Measurements from ENCODE around the gene SORCS1.

SORCS1 gene

GRCh38 chr10:106795619-106796018, 368.9 kb downstream of the SORCS1 start:
- Histone ChIP-seq H3K36me3 (ENCODE audit: low read length) (no peaks in the 10 kb centered on the region), H3K4me2 (ENCODE audit: low read depth, low read length, poor library complexity, severe bottlenecking) (no peak overlapping the region), H3K9me2 (replicated peaks; ENCODE audit: insufficient read depth, low read length) (no peaks in the 10 kb centered on the region), H3K9ac (ENCODE audit: low read length) (no peak overlapping the region), H3K9me3 (ENCODE audit: insufficient read depth, low read length) (no peaks in the 10 kb centered on the region), H3K79me2 (ENCODE audit: insufficient read depth, low read length) (no peaks in the 10 kb centered on the region), H2AFZ (ENCODE audit: low read depth, low read length, severe bottlenecking) (no peak overlapping the region), H3F3A (ENCODE audit: insufficient read depth) (no peaks in the 10 kb centered on the region), H3K27ac (ENCODE audit: low read depth, low read length) (no peak overlapping the region), H3K4me3 (ENCODE audit: insufficient read depth, low read length, poor library complexity, severe bottlenecking) (no peak overlapping the region), H3K27me3 (ENCODE audit: low read length) (no peaks in the 10 kb centered on the region), H4K20me1 (ENCODE audit: low read depth, low read length) (no peaks in the 10 kb centered on the region)
- TF ChIP-seq CTCF (IDR thresholded peaks at IDR 0.05; ENCODE audit: insufficient read depth, low read length, poor library complexity, severe bottlenecking) (no peak), EZH2phosphoT487 (conservative IDR thresholded peaks at IDR 0.05; ENCODE audit: low read length) (no peak)

DNA sequence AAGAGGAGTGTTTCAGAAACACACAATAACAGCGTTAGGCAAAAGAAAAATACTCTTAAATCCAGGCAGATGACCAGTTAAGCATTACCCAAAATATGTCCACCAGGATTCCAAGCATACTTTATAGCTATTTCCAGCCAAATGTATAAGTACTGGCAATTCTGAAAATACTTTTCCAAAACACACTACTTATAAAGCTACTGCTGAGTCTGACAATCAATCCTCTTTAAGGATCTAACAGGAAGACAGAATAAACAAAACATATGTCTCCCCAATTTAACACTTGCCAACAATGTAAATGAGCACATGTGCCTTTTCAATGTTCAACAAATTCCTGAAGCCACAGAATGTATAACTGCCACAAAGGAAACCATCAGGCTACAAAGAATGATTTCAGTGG, 370.9 kb downstream of the SORCS1 start:
- no peaks in the 10 kb centered on the region for H3K27me3 ChIP-seq (ENCODE audit: low read length)
- no peak overlapping the region for H2AFZ ChIP-seq (ENCODE audit: low read depth, low read length, severe bottlenecking)
- H3K36me3 ChIP-seq (ENCODE audit: low read length), result no peaks in the 10 kb centered on the region
- no peak overlapping the region for H3K4me2 ChIP-seq (ENCODE audit: low read depth, low read length, poor library complexity, severe bottlenecking)
- no peaks in the 10 kb centered on the region for H3F3A ChIP-seq (ENCODE audit: insufficient read depth)
- H3K9me3 ChIP-seq (ENCODE audit: insufficient read depth, low read length), result no peaks in the 10 kb centered on the region
- no peaks in the 10 kb centered on the region for H3K9me2 ChIP-seq (replicated peaks; ENCODE audit: insufficient read depth, low read length)
- H3K27ac ChIP-seq (ENCODE audit: low read depth, low read length), result no peak overlapping the region
- H3K9ac ChIP-seq (ENCODE audit: low read length), result no peak overlapping the region
- no peak overlapping the region for H3K4me3 ChIP-seq (ENCODE audit: insufficient read depth, low read length, poor library complexity, severe bottlenecking)
- TF ChIP-seq EZH2phosphoT487 (conservative IDR thresholded peaks at IDR 0.05; ENCODE audit: low read length), result no peak
- TF ChIP-seq CTCF (IDR thresholded peaks at IDR 0.05; ENCODE audit: insufficient read depth, low read length, poor library complexity, severe bottlenecking), result no peak
- no peaks in the 10 kb centered on the region for H4K20me1 ChIP-seq (ENCODE audit: low read depth, low read length)
- H3K79me2 ChIP-seq (ENCODE audit: insufficient read depth, low read length), result no peaks in the 10 kb centered on the region

GRCh38 chr10:106789623-106790022, 374.9 kb downstream of the SORCS1 start:
- no peaks in the 10 kb centered on the region for H3F3A ChIP-seq (ENCODE audit: insufficient read depth)
- TF ChIP-seq CTCF (IDR thresholded peaks at IDR 0.05; ENCODE audit: insufficient read depth, low read length, poor library complexity, severe bottlenecking) (no peak), EZH2phosphoT487 (conservative IDR thresholded peaks at IDR 0.05; ENCODE audit: low read length) (no peak)

More at GRCh38 chr10:106789623-106790022, 374.9 kb downstream of the SORCS1 start:
- H3K4me2 ChIP-seq (ENCODE audit: low read depth, low read length, poor library complexity, severe bottlenecking), result no peak overlapping the region
- H3K4me3 ChIP-seq (ENCODE audit: insufficient read depth, low read length, poor library complexity, severe bottlenecking), result no peak overlapping the region
- no peaks in the 10 kb centered on the region for H3K9me2 ChIP-seq (replicated peaks; ENCODE audit: insufficient read depth, low read length)
- H4K20me1 ChIP-seq (ENCODE audit: low read depth, low read length), result no peaks in the 10 kb centered on the region
- H3K27ac ChIP-seq (ENCODE audit: low read depth, low read length), result no peak overlapping the region
- no peaks in the 10 kb centered on the region for H3K27me3 ChIP-seq (ENCODE audit: low read length)
- H3K36me3 ChIP-seq (ENCODE audit: low read length), result no peaks in the 10 kb centered on the region
- no peak overlapping the region for H3K9ac ChIP-seq (ENCODE audit: low read length)
- no peak overlapping the region for H2AFZ ChIP-seq (ENCODE audit: low read depth, low read length, severe bottlenecking)
- H3K9me3 ChIP-seq (ENCODE audit: insufficient read depth, low read length), result no peaks in the 10 kb centered on the region
- no peaks in the 10 kb centered on the region for H3K79me2 ChIP-seq (ENCODE audit: insufficient read depth, low read length)
